Measurements from ENCODE around the gene PLEKHA3. TPM values are rescaled to one million over a fixed set of nuclear protein-coding genes. Genes with fewer than 3 reads are reported as not detected.

The PLEKHA3 gene
- total RNA-seq, 1 donor from 2014 or later: 20.7 TPM

- Mint-ChIP-seq H3K4me3 (peak overlapping the region; percentile 59), H3K4me1 (ENCODE audit: unreplicated experiment) (peaks cover 17% of the 10 kb centered on the region)
- no peak for TF ChIP-seq CTCF (conservative IDR thresholded peaks at IDR 0.05)
These were observed 3.8 kb upstream of the PLEKHA3 start for GRCh38 chr2:178476477-178476876.

GRCh38 chr2:178477443-178478129 lies 2.7 kb upstream of the PLEKHA3 start:
- no peak for DNase-seq (ENCODE audit: extremely low spot score, unreplicated experiment)
- no peaks in the 10 kb centered on the region for H3K36me3 Mint-ChIP-seq
- TF ChIP-seq CTCF (conservative IDR thresholded peaks at IDR 0.05): no peak
- peak overlapping the region; percentile 99 for H3K4me3 Mint-ChIP-seq
- H3K27me3 Mint-ChIP-seq: no peaks in the 10 kb centered on the region
- no peaks in the 10 kb centered on the region for H3K9me3 Mint-ChIP-seq
- peak overlapping the region; percentile 99 for H3K27ac Mint-ChIP-seq
- peaks cover 28% of the 10 kb centered on the region for H3K4me1 Mint-ChIP-seq (ENCODE audit: unreplicated experiment)

More at GRCh38 chr2:178476477-178476876, 3.8 kb upstream of the PLEKHA3 start:
- peaks cover 4% of the 10 kb centered on the region for H3K36me3 Mint-ChIP-seq
- H3K9me3 Mint-ChIP-seq: no peaks in the 10 kb centered on the region
- no peaks in the 10 kb centered on the region for H3K27me3 Mint-ChIP-seq
- no peak overlapping the region for H3K27ac Mint-ChIP-seq
- no peak for DNase-seq (ENCODE audit: extremely low spot score, unreplicated experiment)

- Mint-ChIP-seq H3K4me3 (peak overlapping the region; percentile 99), H3K27me3 (no peaks in the 10 kb centered on the region), H3K4me1 (ENCODE audit: unreplicated experiment) (peaks cover 32% of the 10 kb centered on the region), H3K36me3 (no peaks in the 10 kb centered on the region), H3K27ac (peak overlapping the region; percentile 99), H3K9me3 (no peaks in the 10 kb centered on the region)
- no peak for TF ChIP-seq CTCF (conservative IDR thresholded peaks at IDR 0.05)
- no peak for DNase-seq (ENCODE audit: extremely low spot score, unreplicated experiment)
These were observed 2.2 kb upstream of the PLEKHA3 start for GRCh38 chr2:178478130-178478438.

GRCh38 chr2:178478439-178479274 lies 1.6 kb upstream of the PLEKHA3 start, which contains the start of gene FKBP7:
FKBP7 (minus strand) TSS chr2:178478600; CDS start chr2:178478499, 101 bp downstream.
- Mint-ChIP-seq H3K4me1 (ENCODE audit: unreplicated experiment) (peaks cover 28% of the 10 kb centered on the region), H3K27ac (peak within 1 kb of the TSS; percentile 99), H3K27me3 (no peaks in the 10 kb centered on the region), H3K9me3 (no peaks in the 10 kb centered on the region), H3K4me3 (peak within 1 kb of the TSS; percentile 99), H3K36me3 (no peaks in the 10 kb centered on the region)
- TF ChIP-seq CTCF (conservative IDR thresholded peaks at IDR 0.05): peak; percentile 76
- DNase-seq (ENCODE audit: extremely low spot score, unreplicated experiment): peak; percentile 85

GRCh38 chr2:178479275-178479616 lies 1.0 kb upstream of the PLEKHA3 start:
- H3K27ac Mint-ChIP-seq: peak overlapping the region; percentile 99
- H3K9me3 Mint-ChIP-seq: no peaks in the 10 kb centered on the region
- no peak for TF ChIP-seq CTCF (conservative IDR thresholded peaks at IDR 0.05)
- no peaks in the 10 kb centered on the region for H3K27me3 Mint-ChIP-seq
- H3K4me1 Mint-ChIP-seq (ENCODE audit: unreplicated experiment): peaks cover 27% of the 10 kb centered on the region
- DNase-seq (ENCODE audit: extremely low spot score, unreplicated experiment): no peak
- H3K36me3 Mint-ChIP-seq: no peaks in the 10 kb centered on the region
- peak overlapping the region; percentile 99 for H3K4me3 Mint-ChIP-seq

All from type B pancreatic cell (in vitro differentiated cells).